ENCODE results near the gene ST6GALNAC4. TPM values are rescaled to one million over a fixed set of nuclear protein-coding genes. Genes with fewer than 3 reads are reported as not detected.

The ST6GALNAC4 gene
- total and polyA plus RNA-seq, 4 donors: 24.6 to 96.2 (median 55.0) TPM

- Histone ChIP-seq H3K9ac (ENCODE audit: insufficient read depth in 1 of 2, low read length in 2 of 2) (no peak overlapping the region), H3K4me3 (no peak overlapping the region), H3K27me3 (ENCODE audit: control insufficient read depth in 3 of 3, insufficient read depth in 3 of 3, low read length in 2 of 3) (no peaks in the 10 kb centered on the region), H3K9me3 (ENCODE audit: control insufficient read depth in 4 of 4, insufficient read depth in 3 of 4, low read length in 3 of 4) (no peaks in the 10 kb centered on the region), H3K4me1 (ENCODE audit: control insufficient read depth in 5 of 5, insufficient read depth in 5 of 5, low read length in 5 of 5) (peaks cover 2 to 13% (median 10%) of the 10 kb centered on the region in 5 donors), H3K27ac (ENCODE audit: low read depth in 1 of 2, low read length in 1 of 2) (peak overlapping the region in 1 of 2 donors; percentile 54), H3K36me3 (ENCODE audit: control insufficient read depth in 4 of 4, insufficient read depth in 4 of 4, low read length in 4 of 4) (peaks cover 0 to 3% (median 0%) of the 10 kb centered on the region in 4 donors)
- DNase-seq (no peak), ATAC-seq (ENCODE audit: insufficient read depth, low FRiP score) (peak; percentile 56)
- no peak for TF ChIP-seq CTCF (IDR thresholded peaks at IDR 0.05; ENCODE audit: control extremely low read depth, extremely low read depth)
- 23 to 27% methylated on average over 8 of the region's 8 CpGs for WGBS, 2 donors
Measured at GRCh38 chr9:127919253-127919815, 2.5 kb upstream of the ST6GALNAC4 start.

GRCh38 chr9:127918183-127919107, 1.6 kb upstream of the ST6GALNAC4 start:
- no peak for TF ChIP-seq CTCF (IDR thresholded peaks at IDR 0.05; ENCODE audit: control extremely low read depth, extremely low read depth)
- Histone ChIP-seq H3K27me3 (ENCODE audit: control insufficient read depth in 3 of 3, insufficient read depth in 3 of 3, low read length in 2 of 3) (no peaks in the 10 kb centered on the region), H3K27ac (ENCODE audit: low read depth in 1 of 2, low read length in 1 of 2) (peak overlapping the region in 1 of 2 donors; percentile 54), H3K4me1 (ENCODE audit: control insufficient read depth in 5 of 5, insufficient read depth in 5 of 5, low read length in 5 of 5) (peaks cover 2 to 13% (median 10%) of the 10 kb centered on the region in 5 donors), H3K9me3 (ENCODE audit: control insufficient read depth in 4 of 4, insufficient read depth in 3 of 4, low read length in 3 of 4) (no peaks in the 10 kb centered on the region), H3K36me3 (ENCODE audit: control insufficient read depth in 4 of 4, insufficient read depth in 4 of 4, low read length in 4 of 4) (peaks cover 0 to 4% (median 0%) of the 10 kb centered on the region in 4 donors), H3K4me3 (no peak overlapping the region), H3K9ac (ENCODE audit: insufficient read depth in 1 of 2, low read length in 2 of 2) (no peak overlapping the region)
- 80 to 84% methylated on average over 8 of the region's 8 CpGs for WGBS, 2 donors
- peak in 1 of 3 donors; percentile 27 for DNase-seq
- no peak for ATAC-seq (ENCODE audit: insufficient read depth, low FRiP score)

DNA sequence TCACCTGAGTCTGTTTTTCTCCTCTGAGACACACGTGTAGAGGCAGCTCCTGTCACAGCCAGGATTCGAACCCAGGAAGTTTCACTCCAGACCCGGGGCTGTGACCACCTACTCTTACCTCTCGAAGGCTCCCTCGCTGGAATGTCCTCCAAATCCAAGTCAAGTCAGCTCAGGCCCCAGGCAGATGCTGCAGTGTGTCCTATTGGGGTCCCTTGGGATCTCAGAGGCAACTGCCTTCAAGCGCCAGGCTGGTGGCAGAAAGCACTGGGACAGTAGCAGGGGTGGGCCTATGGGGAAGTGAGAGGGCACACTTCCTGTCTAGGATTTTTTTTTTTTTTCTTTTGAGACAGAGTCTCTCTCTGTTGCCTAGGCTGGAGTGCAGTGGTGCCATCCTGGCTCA, 762 bp upstream of the ST6GALNAC4 start:
- WGBS, 2 donors: 59 to 60% methylated on average over 6 of the region's 6 CpGs
- peak overlapping the region in 1 of 2 donors; percentile 11 for H3K9ac ChIP-seq (ENCODE audit: insufficient read depth in 1 of 2, low read length in 2 of 2)
- DNase-seq (no peak), ATAC-seq (ENCODE audit: insufficient read depth, low FRiP score) (no peak)
- peaks cover 2 to 13% (median 10%) of the 10 kb centered on the region in 5 donors for H3K4me1 ChIP-seq (ENCODE audit: control insufficient read depth in 5 of 5, insufficient read depth in 5 of 5, low read length in 5 of 5)
- H3K27ac ChIP-seq (ENCODE audit: low read depth in 1 of 2, low read length in 1 of 2): peak overlapping the region in 1 of 2 donors; percentile 21
- H3K9me3 ChIP-seq (ENCODE audit: control insufficient read depth in 4 of 4, insufficient read depth in 3 of 4, low read length in 3 of 4): no peaks in the 10 kb centered on the region
- TF ChIP-seq CTCF (IDR thresholded peaks at IDR 0.05; ENCODE audit: control extremely low read depth, extremely low read depth): no peak
- H3K4me3 ChIP-seq: no peak overlapping the region
- peaks cover 0 to 6% (median 0%) of the 10 kb centered on the region in 4 donors for H3K36me3 ChIP-seq (ENCODE audit: control insufficient read depth in 4 of 4, insufficient read depth in 4 of 4, low read length in 4 of 4)
- H3K27me3 ChIP-seq (ENCODE audit: control insufficient read depth in 3 of 3, insufficient read depth in 3 of 3, low read length in 2 of 3): no peaks in the 10 kb centered on the region

All from lung (tissue), 12 donors.